ENCODE measurements around the gene RAB30.

The RAB30 gene

DNA sequence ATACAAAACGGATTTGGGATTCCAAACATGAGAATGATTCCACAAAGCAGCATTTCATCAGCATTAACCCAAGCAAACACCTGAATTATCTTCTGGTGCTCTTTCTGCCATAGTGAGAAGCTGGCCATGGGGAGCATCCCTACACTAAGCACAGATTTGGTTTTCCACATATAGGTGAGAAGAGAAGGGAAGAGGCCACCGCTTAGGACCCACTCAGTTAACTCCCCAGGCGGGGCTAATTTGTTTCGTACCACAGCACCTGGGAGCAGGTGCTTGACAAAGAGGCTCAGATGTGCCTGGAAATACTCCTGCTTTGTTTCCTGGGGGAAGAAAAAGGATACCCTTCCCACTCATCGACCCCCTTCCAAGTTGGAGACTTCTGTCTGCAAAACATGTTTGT, 64.2 kb downstream of the RAB30 start:
- peak overlapping the region; percentile 92 for H3K27ac ChIP-seq
- TF ChIP-seq ZFX (IDR thresholded peaks at IDR 0.05) (no peak), CTCF (conservative IDR thresholded peaks at IDR 0.05) (no peak)

- TF ChIP-seq ZFX (IDR thresholded peaks at IDR 0.05) (no peak), CTCF (conservative IDR thresholded peaks at IDR 0.05) (no peak)
- peak overlapping the region; percentile 92 for H3K27ac ChIP-seq
Measured at GRCh38 chr11:83006877-83007330, 64.8 kb downstream of the RAB30 start.

- H3K27ac ChIP-seq = peak overlapping the region; percentile 33
- TF ChIP-seq ZFX (IDR thresholded peaks at IDR 0.05) (no peak), CTCF (conservative IDR thresholded peaks at IDR 0.05) (no peak)
Measured at GRCh38 chr11:83004746-83005556, 66.7 kb downstream of the RAB30 start.

GRCh38 chr11:83002522-83002921, 69.2 kb downstream of the RAB30 start:
- TF ChIP-seq ZFX (IDR thresholded peaks at IDR 0.05) (no peak), CTCF (conservative IDR thresholded peaks at IDR 0.05) (no peak)
- H3K27ac ChIP-seq = no peak overlapping the region

DNA sequence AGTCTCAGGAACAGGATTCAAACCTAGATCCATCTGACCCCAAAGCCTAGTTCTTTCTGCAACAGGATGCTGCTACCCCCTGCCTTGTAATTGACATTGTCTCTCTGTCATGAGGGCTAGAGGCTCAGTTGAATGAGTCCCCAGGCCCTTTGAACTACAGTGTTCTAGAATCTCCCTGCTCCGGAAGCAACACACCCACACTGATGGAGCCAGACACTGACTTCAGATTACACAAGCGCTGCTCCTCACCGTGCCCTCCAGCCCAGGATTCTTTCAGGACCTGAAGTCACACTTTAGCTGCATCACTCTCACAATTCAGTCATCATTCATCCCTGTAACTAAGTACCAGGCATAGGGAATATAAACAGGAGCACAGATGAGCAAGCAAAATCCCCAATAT, 69.6 kb downstream of the RAB30 start:
- no peak for TF ChIP-seq ZFX (IDR thresholded peaks at IDR 0.05)
- no peak for TF ChIP-seq CTCF (conservative IDR thresholded peaks at IDR 0.05)
- H3K27ac ChIP-seq = no peak overlapping the region

GRCh38 chr11:83000381-83000780, 71.3 kb downstream of the RAB30 start:
- no peak overlapping the region for H3K27ac ChIP-seq
- TF ChIP-seq CTCF (conservative IDR thresholded peaks at IDR 0.05) (no peak), ZFX (IDR thresholded peaks at IDR 0.05) (no peak)

DNA sequence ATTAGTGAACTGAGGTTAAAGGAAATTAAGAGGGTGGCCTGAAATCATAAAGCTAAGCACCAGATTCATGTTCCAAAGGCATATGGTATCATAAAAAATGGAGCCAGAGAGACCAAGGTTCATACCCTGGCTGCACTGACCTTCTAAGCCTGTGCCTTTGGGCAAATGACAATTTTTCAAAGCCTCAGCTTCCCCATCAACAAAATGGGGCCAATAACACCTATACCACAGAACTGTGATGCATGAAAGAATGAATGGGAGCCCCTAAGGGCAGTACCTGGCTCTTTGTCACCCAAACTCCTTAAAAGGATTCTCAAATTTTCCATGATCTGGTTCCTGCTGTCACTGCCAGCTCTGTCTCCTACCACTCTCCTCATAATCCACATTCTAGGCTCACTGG, 72.5 kb downstream of the RAB30 start:
- TF ChIP-seq CTCF (conservative IDR thresholded peaks at IDR 0.05) = no peak
- TF ChIP-seq ZFX (IDR thresholded peaks at IDR 0.05) = no peak
- peak overlapping the region; percentile 16; the same call in 1 of the 2 replicates for H3K27ac ChIP-seq

Data from C4-2B (cell line).